GM12878 (cell line): ENCODE measurements around the gene PTCH2. TPM values are rescaled to one million over a fixed set of nuclear protein-coding genes. Genes with fewer than 3 reads are reported as not detected.

Source experiments
- CREM ChIP-seq: IDR thresholded peaks from 2 replicates; pipeline ENCODE4 v1.6.1; 2014; ENCODE audit warnings: antibody characterized with exemption, low read depth
- CUX1 ChIP-seq: IDR thresholded peaks from 2 replicates; pipeline ENCODE4 v1.6.1; 2012; ENCODE audit warnings: improper control_type of control experiment, low read depth, low read length; ENCODE audit not compliant: insufficient replicate concordance
- ELK1 ChIP-seq: IDR thresholded peaks from 2 replicates; pipeline ENCODE4 v1.6.1; 2012; ENCODE audit warnings: low read depth, low read length, improper control_type of control experiment
- ESRRA ChIP-seq: IDR thresholded peaks from 2 replicates; pipeline ENCODE4 v1.6.1; 2012; ENCODE audit warnings: mild to moderate bottlenecking, low read length, improper control_type of control experiment
- EZH2 ChIP-seq: IDR thresholded peaks from 2 replicates; pipeline ENCODE4 v1.6.1; 2012; ENCODE audit warnings: low read depth, mild to moderate bottlenecking, control low read depth, inconsistent platforms, low read length, borderline replicate concordance; ENCODE audit not compliant: control insufficient read depth
- FOS ChIP-seq: IDR thresholded peaks from 3 replicates; pipeline ENCODE4 v1.6.1; 2011; ENCODE audit warnings: borderline replicate concordance; ENCODE audit not compliant: insufficient read length; ENCODE audit errors: extremely low read depth
- FOXM1 ChIP-seq: IDR thresholded peaks from 2 replicates; pipeline ENCODE4 v1.6.1; 2012; ENCODE audit warnings: low read depth, mild to moderate bottlenecking, inconsistent platforms, low read length, moderate library complexity
- IKZF1 ChIP-seq: fragments of 450-650 bp; conservative IDR thresholded peaks from 2 replicates; pipeline ENCODE4 v1.6.1; 2017; ENCODE audit warnings: antibody characterized with exemption, mild to moderate bottlenecking
- IRF3 ChIP-seq: fragments of 450-650 bp; IDR thresholded peaks from 2 replicates; pipeline ENCODE4 v1.6.1; 2014; ENCODE audit warnings: mild to moderate bottlenecking
- LARP7 ChIP-seq: fragments of 450-650 bp; IDR thresholded peaks from 2 replicates; pipeline ENCODE4 v1.6.1; 2017; ENCODE audit warnings: mild to moderate bottlenecking
- RB1 ChIP-seq: fragments of 450-650 bp; formaldehyde crosslinking; IDR thresholded peaks from 2 replicates; pipeline ENCODE4 v1.6.1; 2017; ENCODE audit warnings: mild to moderate bottlenecking, borderline replicate concordance
- RUNX3 ChIP-seq: IDR thresholded peaks from 2 replicates; pipeline ENCODE4 v1.6.1; 2012; ENCODE audit warnings: low read length, inconsistent platforms
- SRF ChIP-seq, 2 experiments: IDR thresholded peaks; 2 replicates each; pipeline ENCODE4 v1.6.1; 2011; ENCODE audit warnings: low read depth in 2 of 2, low read length in 2 of 2, mild to moderate bottlenecking in 1 of 2, moderate library complexity in 1 of 2
- SUZ12 ChIP-seq: fragments of 200-600 bp; sonication (generic); IDR thresholded peaks from one replicate; pipeline ENCODE4 v1.6.1; 2018; ENCODE audit warnings: antibody characterized with exemption, mild to moderate bottlenecking; ENCODE audit not compliant: unreplicated experiment
- WRNIP1 ChIP-seq: IDR thresholded peaks from 2 replicates; pipeline ENCODE4 v1.6.1; 2011; ENCODE audit warnings: low read depth, low read length, improper control_type of control experiment, borderline replicate concordance
- ZBTB11 ChIP-seq: fragments of 450-650 bp; formaldehyde crosslinking; IDR thresholded peaks from 2 replicates; pipeline ENCODE4 v1.5.0; 2022; ENCODE audit warnings: mild to moderate bottlenecking, missing genetic modification characterization
- polyA plus RNA-seq, 11 experiments: library from polyadenylated mRNA; depleted of rRNA in 4 of 11; unstranded in 6 of 11; stranded (reverse) in 5 of 11; fragments of >200 nt; fragmentation: Nextera tagmentation in 4 of 11; fragmentation: Illumina TruSeq in 1 of 11; extraction: Ambion mirVana in 4 of 11; extraction: Trizol in 1 of 11; gene quantifications; 1 replicate in 1 of 11; 2 replicates in 10 of 11; pipeline versions ENCODE4 v1.2.1 to v1.2.3, GENCODE V29; 2011 to 2016; ENCODE audit warnings: inconsistent platforms in 2 of 11, missing spikeins in 2 of 11, low read depth in 1 of 11
- total RNA-seq, 4 experiments: library from RNA; depleted of rRNA in 3 of 4; stranded (reverse); fragments of >200 nt in 3 of 4; fragmentation: Illumina TruSeq in 1 of 4; extraction: Trizol in 1 of 4; gene quantifications; 2 replicates each; pipeline versions ENCODE4 v1.2.1 to v1.2.3, GENCODE V29; 2013 to 2021

Gene PTCH2
- total and polyA plus RNA-seq, 10 of the 15 experiments (the other 5 are each of a cell fraction or from before 2014, with no cell fraction given): 0.03 to 8.4 (median 0.10) TPM

- TF ChIP-seq CUX1 (no peak), LARP7 (no peak), FOXM1 (peak; percentile 93), RUNX3 (peak; percentile 64), SRF (IDR thresholded peaks at IDR 0.05; ENCODE audit: low read depth in 2 of 2, low read length in 2 of 2) (0 out of 4 replicates have a peak, but pooled peaks of 1 of the 2 experiments have one; percentile 1), ESRRA (peak; percentile 90), SUZ12 (no peak), IRF3 (no peak), RB1 (peak; percentile 16; the same call in 1 of the 2 replicates), ELK1 (peak; percentile 79; the same call in 1 of the 2 replicates), ZBTB11 (CRISPR knock-in tag) (no peak), EZH2 (no peak), CREM (peak; percentile 83), FOS (no peak), IKZF1 (peak; percentile 79), WRNIP1 (peak; percentile 47; the same call in 1 of the 2 replicates)
Observed at GRCh38 chr1:44819608-44820327, 23.3 kb downstream of the PTCH2 start (continued).
